ENCODE measurements around the gene LRRC8D. TPM values are rescaled to one million over a fixed set of nuclear protein-coding genes. Genes with fewer than 3 reads are reported as not detected.
"Not testable (repeated sequence)": the region's sequence is repeated elsewhere in the genome, so short reads cannot be mapped to it uniquely, and the experiment has no call there.

Gene LRRC8D
- total RNA-seq (2014; rRNA removed; shearing (Covaris generic)): 13.4 and 16.1 TPM in 2 replicates

GRCh38 chr1:89820422-89821321 is at the start of gene LRRC8D:
TSS of gene LRRC8D (plus strand) at chr1:89821032. CDS start at chr1:89933069, 112,037 bp downstream.
- no peaks in the 10 kb centered on the region for H3K4me1 ChIP-seq
- H3K36me3 ChIP-seq: no peaks in the 10 kb centered on the region
- peak; percentile 69 to 77 for DNase-seq
- no peaks in the 10 kb centered on the region for H3K27me3 ChIP-seq
- no peak within 1 kb of the TSS for H3K27ac ChIP-seq
- peak within 1 kb of the TSS; percentile 89 for H3K4me3 ChIP-seq
- no peaks in the 10 kb centered on the region for H3K9me3 ChIP-seq (replicated peaks)

- Histone ChIP-seq H3K4me1 (no peaks in the 10 kb centered on the region), H3K9me3 (replicated peaks) (no peaks in the 10 kb centered on the region), H3K27me3 (no peaks in the 10 kb centered on the region), H3K27ac (no peak overlapping the region), H3K36me3 (no peaks in the 10 kb centered on the region), H3K4me3 (no peak overlapping the region)
- DNase-seq: no peak
These were observed 48.8 kb upstream of the LRRC8D start for GRCh38 chr1:89771991-89772560.

GRCh38 chr1:89776104-89776503 is 44.7 kb upstream of the LRRC8D start:
- not testable (repeated sequence) for H3K36me3 ChIP-seq; H3K27me3 ChIP-seq; H3K27ac ChIP-seq; H3K4me3 ChIP-seq; DNase-seq; H3K9me3 ChIP-seq (replicated peaks); H3K4me1 ChIP-seq

GRCh38 chr1:89777271-89777670 is 43.6 kb upstream of the LRRC8D start:
- H3K4me1 ChIP-seq; DNase-seq; H3K27me3 ChIP-seq; H3K9me3 ChIP-seq (replicated peaks); H3K27ac ChIP-seq; H3K36me3 ChIP-seq; H3K4me3 ChIP-seq: not testable (repeated sequence)

- Histone ChIP-seq H3K9me3 (replicated peaks) (no peaks in the 10 kb centered on the region), H3K4me3 (no peak overlapping the region), H3K36me3 (no peaks in the 10 kb centered on the region), H3K27me3 (no peaks in the 10 kb centered on the region), H3K4me1 (no peaks in the 10 kb centered on the region), H3K27ac (no peak overlapping the region)
- DNase-seq: no peak
These were observed 41.5 kb upstream of the LRRC8D start for GRCh38 chr1:89779151-89779940.

GRCh38 chr1:89780721-89781120 is 40.1 kb upstream of the LRRC8D start:
- DNase-seq: peak in 1 of 2 experiments; percentile 26
- Histone ChIP-seq H3K27ac (no peak overlapping the region), H3K36me3 (no peaks in the 10 kb centered on the region), H3K9me3 (replicated peaks) (no peaks in the 10 kb centered on the region), H3K4me1 (no peaks in the 10 kb centered on the region), H3K4me3 (no peak overlapping the region), H3K27me3 (no peaks in the 10 kb centered on the region)

- no peaks in the 10 kb centered on the region for H3K36me3 ChIP-seq
- no peak overlapping the region for H3K4me3 ChIP-seq
- no peak for DNase-seq
- no peaks in the 10 kb centered on the region for H3K27me3 ChIP-seq
- no peaks in the 10 kb centered on the region for H3K4me1 ChIP-seq
- H3K9me3 ChIP-seq (replicated peaks): no peaks in the 10 kb centered on the region
- H3K27ac ChIP-seq: no peak overlapping the region
These were observed 39.2 kb upstream of the LRRC8D start for GRCh38 chr1:89781494-89782126.

GRCh38 chr1:89786628-89787214 is 34.1 kb upstream of the LRRC8D start:
- Histone ChIP-seq H3K4me3 (no peak overlapping the region), H3K27me3 (no peaks in the 10 kb centered on the region), H3K27ac (no peak overlapping the region), H3K36me3 (no peaks in the 10 kb centered on the region), H3K9me3 (replicated peaks) (no peaks in the 10 kb centered on the region), H3K4me1 (no peaks in the 10 kb centered on the region)
- no peak for DNase-seq

GRCh38 chr1:89790592-89790991 is 30.2 kb upstream of the LRRC8D start:
- H3K27me3 ChIP-seq: no peaks in the 10 kb centered on the region
- DNase-seq: no peak
- no peaks in the 10 kb centered on the region for H3K4me1 ChIP-seq
- no peak overlapping the region for H3K27ac ChIP-seq
- H3K4me3 ChIP-seq: no peak overlapping the region
- H3K36me3 ChIP-seq: no peaks in the 10 kb centered on the region
- no peaks in the 10 kb centered on the region for H3K9me3 ChIP-seq (replicated peaks)

GRCh38 chr1:89791064-89791726 is 29.6 kb upstream of the LRRC8D start:
- no peaks in the 10 kb centered on the region for H3K4me1 ChIP-seq
- no peak overlapping the region for H3K4me3 ChIP-seq
- H3K27me3 ChIP-seq: no peaks in the 10 kb centered on the region
- no peaks in the 10 kb centered on the region for H3K36me3 ChIP-seq
- no peak overlapping the region for H3K27ac ChIP-seq
- no peaks in the 10 kb centered on the region for H3K9me3 ChIP-seq (replicated peaks)
- no peak for DNase-seq

GRCh38 chr1:89794406-89794805 is 26.4 kb upstream of the LRRC8D start:
- no peak overlapping the region for H3K27ac ChIP-seq
- H3K27me3 ChIP-seq: no peaks in the 10 kb centered on the region
- H3K4me1 ChIP-seq: no peaks in the 10 kb centered on the region
- no peak overlapping the region for H3K4me3 ChIP-seq
- no peak for DNase-seq
- no peaks in the 10 kb centered on the region for H3K9me3 ChIP-seq (replicated peaks)
- no peaks in the 10 kb centered on the region for H3K36me3 ChIP-seq

GRCh38 chr1:89795571-89795970 is 25.3 kb upstream of the LRRC8D start:
- not testable (repeated sequence) for H3K27ac ChIP-seq; H3K36me3 ChIP-seq; DNase-seq; H3K9me3 ChIP-seq (replicated peaks); H3K27me3 ChIP-seq; H3K4me3 ChIP-seq; H3K4me1 ChIP-seq

- H3K27me3 ChIP-seq; H3K4me1 ChIP-seq; H3K36me3 ChIP-seq; H3K27ac ChIP-seq; H3K9me3 ChIP-seq (replicated peaks); DNase-seq; H3K4me3 ChIP-seq: not testable (repeated sequence)
These were observed 23.0 kb upstream of the LRRC8D start for GRCh38 chr1:89797876-89798275.

- Histone ChIP-seq H3K36me3 (no peaks in the 10 kb centered on the region), H3K4me1 (no peaks in the 10 kb centered on the region), H3K9me3 (replicated peaks) (no peaks in the 10 kb centered on the region), H3K27me3 (no peaks in the 10 kb centered on the region), H3K27ac (no peak overlapping the region), H3K4me3 (no peak overlapping the region)
- DNase-seq: no peak
These were observed 21.3 kb upstream of the LRRC8D start for GRCh38 chr1:89799495-89799894.
